Aorta (tissue), 5 donors: ENCODE data around the gene LGALS7B. TPM values are rescaled to one million over a fixed set of nuclear protein-coding genes. Genes with fewer than 3 reads are reported as not detected.
"Not testable (repeated sequence)": the region's sequence is repeated elsewhere in the genome, so short reads cannot be mapped to it uniquely, and the experiment has no call there.

Experiments
- ATAC-seq: fragments of 200-7000 bp; cut with Tn5 transposase; one replicate; pipeline ENCODE4 v1.9.1; 2022; ENCODE audit warnings: moderate library complexity; ENCODE audit not compliant: low FRiP score
- DNase-seq, 2 donors: peaks; one replicate each; pipeline ENCODE4 v3.0.0-alpha.2; 2020
- H3K27ac ChIP-seq, 2 donors: one replicate each; pipeline ENCODE4 v1.5.1; 2013; ENCODE audit warnings: low read length in 2 of 2, mild to moderate bottlenecking in 2 of 2, moderate library complexity in 2 of 2, control low read depth in 1 of 2, inconsistent platforms in 1 of 2, low read depth in 1 of 2
- H3K27me3 ChIP-seq, 2 donors: one replicate each; pipeline ENCODE4 v1.6.1; 2013; ENCODE audit warnings: control low read depth in 1 of 2, low read length in 1 of 2, mild to moderate bottlenecking in 1 of 2, moderate library complexity in 1 of 2; ENCODE audit not compliant: insufficient read depth in 2 of 2, control insufficient read depth in 1 of 2
- H3K36me3 ChIP-seq, 2 donors: one replicate each; pipeline ENCODE4 v1.6.1; 2013; ENCODE audit warnings: control low read depth in 1 of 2, low read length in 1 of 2, mild to moderate bottlenecking in 1 of 2; ENCODE audit not compliant: insufficient read depth in 2 of 2, control insufficient read depth in 1 of 2
- H3K4me1 ChIP-seq, 2 donors: one replicate each; pipeline ENCODE4 v1.6.1; 2013; ENCODE audit warnings: low read length in 2 of 2, control low read depth in 1 of 2, mild to moderate bottlenecking in 1 of 2, moderate library complexity in 1 of 2; ENCODE audit not compliant: insufficient read depth in 2 of 2, control insufficient read depth in 1 of 2
- H3K4me3 ChIP-seq, 2 donors: one replicate each; pipeline ENCODE4 v1.5.1; 2013; ENCODE audit warnings: low read length in 2 of 2, control low read depth in 1 of 2, mild to moderate bottlenecking in 1 of 2
- H3K9me3 ChIP-seq: one replicate; pipeline ENCODE4 v1.6.1; 2013; ENCODE audit warnings: mild to moderate bottlenecking, low read length; ENCODE audit not compliant: control insufficient read depth
- WGBS, 2 donors: extraction: QIAGEN DNeasy Blood & Tissue Kit; methylation state at CpG; one replicate each; pipeline ENCODE4 v1.1.7; 2013; 5-methylcytosine and 5-hydroxymethylcytosine counted together
- intact Hi-C, 2 donors: fragments of 100-400 bp; cut with DNase I; formaldehyde crosslinking; loops; one replicate each; pipeline versions ENCODE4 v1.14.2 to v1.15.0; 2022
- polyA plus RNA-seq, 2 donors: library from polyadenylated mRNA; stranded (reverse); fragments of 200-250 nt; gene quantifications; one replicate each; pipeline ENCODE4 v1.2.3, GENCODE V29; 2013
- total RNA-seq, 2 donors: library from RNA; stranded (reverse); fragmentation: NEBNext Ultra II Directional; extraction: Animal tissue kit (Norgen Biotek cat#: 25700); gene quantifications; one replicate each; pipeline ENCODE4 v1.2.1, GENCODE V29; 2021
- donor health status: healthy with polysubstance abuse.
- donor health status: Bipolar disorder and iron deficiency.
- donor health status: DM: no; HTN: no; CAD: no.
- donor health status: DM: no; HTN: no; CAD: no.
- donor health status: DM: yes; HTN: yes; CAD: no.

LGALS7B gene
- total and polyA plus RNA-seq, 4 donors = not detected

DNA sequence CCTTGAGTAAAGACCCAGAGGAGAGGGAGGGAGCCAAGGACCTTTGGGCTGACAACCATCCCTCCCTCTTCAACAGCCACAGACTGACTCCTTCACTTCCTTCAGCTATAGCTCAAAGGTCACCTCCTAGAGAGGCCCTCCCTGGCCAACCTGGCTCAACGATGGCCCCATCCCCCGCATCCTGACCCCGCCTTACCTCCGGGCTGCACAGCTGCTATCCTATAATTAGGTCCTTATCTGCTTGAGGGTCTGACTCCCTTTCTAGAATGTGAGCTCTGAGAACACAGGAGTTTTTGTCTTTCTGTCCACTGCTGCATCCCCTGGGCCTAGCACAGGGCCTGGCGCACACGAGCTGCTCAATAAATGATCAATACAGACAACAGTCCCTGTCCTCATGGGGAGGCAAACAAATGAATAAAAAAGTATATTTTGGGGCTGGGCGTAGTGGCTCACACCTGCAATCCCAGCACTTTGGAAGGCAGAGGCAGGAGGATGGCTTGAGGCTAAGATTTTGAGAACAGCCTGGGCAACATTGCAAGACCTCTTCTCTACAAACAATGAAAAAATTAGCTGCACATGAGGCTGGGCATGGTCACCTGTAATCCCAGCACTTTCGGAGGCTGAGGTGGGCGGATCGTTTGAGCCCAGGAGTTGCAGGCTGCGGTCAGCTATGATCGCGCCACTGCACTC is 30.4 kb downstream of the LGALS7B start:
- H3K4me3 ChIP-seq = no peak overlapping the region
- intact Hi-C loops = no loop called here
- DNase-seq = no peak

DNA sequence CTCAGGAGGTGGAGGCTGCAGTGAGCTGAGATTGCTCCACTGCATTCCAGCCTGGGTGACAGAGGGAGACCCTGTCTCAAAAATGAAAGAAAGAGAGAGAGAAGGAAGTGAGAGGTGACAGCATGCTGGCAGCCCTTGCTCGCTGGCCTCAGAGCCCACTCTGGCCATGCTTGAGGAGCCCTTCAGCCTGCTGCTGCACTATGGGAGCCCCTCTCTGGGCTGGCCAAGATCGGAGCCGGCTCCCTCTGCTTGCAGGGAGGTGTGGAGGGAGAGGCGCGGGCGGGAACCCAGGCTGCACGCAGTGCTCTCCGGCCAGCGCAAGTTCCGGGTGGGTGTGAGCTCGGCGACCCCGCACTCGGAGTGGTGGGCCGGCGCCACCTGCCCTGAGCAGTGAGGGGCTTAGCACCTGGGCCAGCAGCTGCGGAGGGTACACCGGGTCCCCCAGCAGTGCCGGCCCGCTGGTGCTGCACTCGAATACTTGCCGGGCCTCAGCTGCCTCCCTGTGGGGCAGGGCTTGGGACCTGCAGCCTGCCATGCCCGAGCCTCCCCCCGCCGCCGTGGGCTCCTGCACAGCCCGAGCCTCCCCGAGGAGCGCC is 32.3 kb downstream of the LGALS7B start:
- DNase-seq, H3K27me3 ChIP-seq, H3K4me1 ChIP-seq, intact Hi-C loops, H3K9me3 ChIP-seq, ATAC-seq, H3K4me3 ChIP-seq, H3K36me3 ChIP-seq, H3K27ac ChIP-seq: not testable (repeated sequence)
- WGBS, 2 donors = 98% methylated on average over 23 to 29 of the region's 29 CpGs

More for the DNA sequence above, 30.4 kb downstream of the LGALS7B start:
- peaks cover 0 to 7% of the 10 kb centered on the region in 2 donors for H3K36me3 ChIP-seq
- 87 to 90% methylated on average over 13 of the region's 13 CpGs for WGBS, 2 donors
- no peaks in the 10 kb centered on the region for H3K27me3 ChIP-seq
- no peaks in the 10 kb centered on the region for H3K4me1 ChIP-seq
- H3K9me3 ChIP-seq = no peaks in the 10 kb centered on the region
- no peak overlapping the region for H3K27ac ChIP-seq
- ATAC-seq = no peak

DNA sequence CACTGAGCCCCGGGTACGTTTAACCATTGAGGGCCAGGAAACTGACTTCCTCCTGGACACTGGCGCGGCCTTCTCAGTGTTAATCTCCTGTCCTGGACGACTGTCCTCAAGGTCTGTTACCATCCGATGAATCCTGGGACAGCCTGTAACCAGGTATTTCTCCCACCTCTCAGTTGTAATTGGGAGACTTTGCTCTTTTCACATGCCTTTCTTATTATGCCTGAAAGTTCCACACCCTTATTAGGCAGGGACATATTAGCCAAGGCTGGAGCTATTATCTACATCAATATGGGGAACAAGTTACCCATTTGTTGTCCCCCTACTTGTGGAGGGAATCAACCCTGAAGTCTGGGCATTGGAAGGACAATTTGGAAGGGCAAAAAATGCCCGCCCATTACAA is 36.9 kb downstream of the LGALS7B start:
- WGBS, 2 donors = 82 to 89% methylated on average over 7 of the region's 7 CpGs
- ATAC-seq, H3K27ac ChIP-seq, H3K4me1 ChIP-seq, H3K27me3 ChIP-seq, DNase-seq, H3K4me3 ChIP-seq, intact Hi-C loops, H3K36me3 ChIP-seq, H3K9me3 ChIP-seq: not testable (repeated sequence)

DNA sequence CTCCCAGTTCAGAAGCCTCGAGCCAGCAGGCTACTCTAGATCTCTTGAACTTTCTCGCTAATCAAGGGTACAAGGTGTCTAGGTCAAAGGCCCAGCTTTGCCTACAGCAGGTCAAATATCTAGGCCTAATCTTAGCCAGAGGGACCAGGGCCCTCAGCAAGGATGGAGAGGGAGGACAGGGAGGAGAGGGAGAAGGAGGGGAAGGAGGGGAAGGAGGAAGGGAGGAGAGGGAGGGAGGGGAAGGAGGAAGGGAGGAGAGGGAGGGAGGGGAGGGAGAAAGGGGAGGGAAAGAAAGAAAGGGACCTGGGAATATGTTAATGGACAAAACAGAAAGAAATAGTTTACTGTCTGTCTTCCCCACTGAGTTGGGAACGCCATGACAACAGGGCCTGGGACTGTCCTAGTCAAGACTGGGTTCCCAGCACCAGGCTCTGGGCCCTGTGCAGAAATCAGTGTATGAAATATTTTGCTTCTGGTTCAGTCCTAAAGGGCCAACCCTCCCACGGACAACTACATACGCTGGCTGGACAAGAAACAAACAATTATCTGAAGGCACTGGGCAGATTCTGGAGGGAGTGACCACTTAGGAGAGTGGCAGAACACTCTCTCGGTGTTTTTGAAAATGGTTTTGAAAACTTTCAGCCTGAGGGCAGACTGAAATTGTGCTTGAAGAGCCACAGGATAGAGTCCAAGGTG is 38.0 kb downstream of the LGALS7B start:
- no peaks in the 10 kb centered on the region for H3K9me3 ChIP-seq
- no peak for DNase-seq
- H3K4me1 ChIP-seq = no peaks in the 10 kb centered on the region
- H3K27me3 ChIP-seq = no peaks in the 10 kb centered on the region
- intact Hi-C loops = no loop called here
- H3K27ac ChIP-seq = no peak overlapping the region
- WGBS, 2 donors = 81 to 83% methylated on average over 6 of the region's 6 CpGs
- no peaks in the 10 kb centered on the region for H3K36me3 ChIP-seq
- no peak overlapping the region for H3K4me3 ChIP-seq
- no peak for ATAC-seq

DNA sequence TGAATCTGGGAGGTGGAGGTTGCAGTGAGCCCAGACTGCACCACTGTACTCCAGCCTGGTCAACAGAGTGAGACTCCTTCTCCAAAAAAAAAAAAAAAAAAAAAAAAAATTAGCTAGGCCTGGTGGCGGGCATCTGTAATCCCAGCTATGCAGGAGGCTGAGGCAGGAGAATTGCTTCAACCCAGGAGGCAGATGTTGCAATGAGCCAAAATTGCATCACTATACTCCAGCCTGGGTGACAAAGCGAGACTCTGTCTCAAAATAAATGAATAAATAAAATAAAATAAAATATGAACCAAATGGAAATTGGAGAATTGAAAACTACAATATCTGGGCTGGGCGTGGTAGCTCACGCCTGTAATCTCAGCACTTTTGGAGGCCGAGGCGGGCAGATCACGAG is 40.2 kb downstream of the LGALS7B start:
- ATAC-seq, H3K4me3 ChIP-seq, H3K4me1 ChIP-seq, H3K36me3 ChIP-seq, H3K9me3 ChIP-seq, H3K27ac ChIP-seq, H3K27me3 ChIP-seq, DNase-seq, intact Hi-C loops: not testable (repeated sequence)
- 93 to 95% methylated on average over 7 of the region's 7 CpGs for WGBS, 2 donors

DNA sequence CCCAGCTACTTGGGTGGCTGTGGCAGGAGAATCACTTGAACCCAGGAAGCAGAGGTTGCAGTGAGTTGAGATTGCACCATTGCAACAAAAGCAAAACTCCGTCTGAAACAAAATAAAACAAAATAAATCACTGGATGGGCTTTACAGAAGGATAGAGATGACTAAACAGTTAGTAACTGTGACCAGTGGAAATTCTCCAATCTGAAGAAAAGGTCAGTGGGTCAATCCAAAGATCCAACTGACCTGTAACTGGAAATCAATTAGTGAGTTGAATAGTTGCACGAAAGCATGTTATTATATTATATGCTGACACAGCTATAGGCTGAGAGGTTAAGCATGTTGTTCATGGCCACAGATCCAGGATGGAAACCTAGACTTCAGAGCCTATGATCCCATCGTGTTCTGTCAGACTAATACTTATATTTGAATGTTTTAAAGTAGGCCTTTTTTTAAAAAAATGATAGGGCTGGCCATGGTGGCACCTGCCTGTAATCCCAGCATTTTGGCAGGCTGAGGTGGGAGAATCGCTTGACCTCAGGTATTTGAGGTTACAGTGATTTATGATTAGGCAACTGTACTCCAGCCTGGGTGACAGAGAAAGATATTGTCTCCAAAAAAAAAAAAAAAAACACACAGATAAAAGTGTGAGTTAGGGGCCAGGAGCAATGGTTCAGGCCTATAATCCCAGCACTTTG is 41.2 kb downstream of the LGALS7B start:
- Histone ChIP-seq H3K4me1 (peaks cover 0 to 1% of the 10 kb centered on the region in 2 donors), H3K27ac (no peak overlapping the region), H3K27me3 (no peaks in the 10 kb centered on the region), H3K4me3 (no peak overlapping the region), H3K9me3 (no peaks in the 10 kb centered on the region), H3K36me3 (no peaks in the 10 kb centered on the region)
- ATAC-seq (no peak), DNase-seq (no peak)
- intact Hi-C loops = loop anchor here (5.0 to 10.0 kb wide), 2 partner anchors 98 to 175 kb away; no protein-coding TSS in a partner anchor
- 71 to 72% methylated on average over 4 of the region's 4 CpGs for WGBS, 2 donors

DNA sequence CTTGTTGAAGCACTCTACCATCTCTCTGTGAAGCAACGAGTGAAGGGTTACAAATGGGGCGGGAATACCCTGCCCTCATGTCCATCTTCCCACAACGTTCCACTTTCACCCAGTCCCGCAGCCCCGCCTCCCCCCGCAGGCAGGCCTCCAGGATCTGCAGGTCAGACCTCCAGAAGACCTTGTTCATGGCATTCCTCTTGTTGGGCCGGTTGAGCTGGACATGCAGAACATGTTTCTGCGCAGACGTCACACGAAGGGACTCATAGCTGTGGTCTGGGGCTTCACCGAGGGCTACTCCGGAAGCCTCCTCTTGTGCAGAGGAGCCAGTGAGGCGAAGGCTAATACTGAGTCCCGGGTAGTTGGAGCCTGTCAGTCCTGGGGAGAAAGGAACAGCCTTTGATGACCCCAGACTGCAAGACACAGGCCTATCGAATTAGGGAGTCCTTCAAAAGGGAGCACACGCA is 42.2 kb downstream of the LGALS7B start:
- H3K27ac ChIP-seq = peak overlapping the region in 1 of 2 donors; percentile 78
- ATAC-seq (peak; percentile 64), DNase-seq (peak; percentile 81 to 88)
- H3K9me3 ChIP-seq = no peaks in the 10 kb centered on the region
- intact Hi-C loops = loop anchor here (5.0 to 10.0 kb wide), 2 partner anchors 99 to 176 kb away; no protein-coding TSS in a partner anchor
- H3K36me3 ChIP-seq = no peaks in the 10 kb centered on the region
- H3K4me3 ChIP-seq = peak overlapping the region; percentile 42 to 43
- WGBS, 2 donors = 2 to 5% methylated on average over 16 of the region's 16 CpGs
- no peaks in the 10 kb centered on the region for H3K27me3 ChIP-seq
- peaks cover 0 to 2% of the 10 kb centered on the region in 2 donors for H3K4me1 ChIP-seq

DNA sequence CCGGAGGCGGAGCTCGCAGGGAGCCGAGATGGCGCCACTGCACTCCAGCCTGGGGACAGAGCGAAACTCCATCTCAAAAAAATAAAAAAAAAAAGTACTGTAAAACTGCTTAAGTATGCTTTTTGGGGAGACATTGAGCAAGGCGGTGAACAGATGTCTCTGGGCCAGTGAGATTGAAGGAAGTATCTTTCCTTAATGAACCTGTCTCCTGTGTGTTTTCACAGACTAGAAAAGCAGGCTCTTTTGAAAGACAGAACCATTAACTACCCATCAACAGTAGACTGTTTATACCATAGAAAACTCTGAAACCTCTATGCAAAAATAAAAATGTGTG is 44.1 kb downstream of the LGALS7B start:
- H3K4me3 ChIP-seq = no peak overlapping the region
- intact Hi-C loops = loop anchor here (5.0 to 10.0 kb wide), 2 partner anchors 101 to 178 kb away; no protein-coding TSS in a partner anchor
- WGBS, 2 donors = 92 to 96% methylated on average over 7 of the region's 7 CpGs
- DNase-seq (no peak), ATAC-seq (no peak)
- no peak overlapping the region for H3K27ac ChIP-seq
- H3K27me3 ChIP-seq = no peaks in the 10 kb centered on the region
- H3K36me3 ChIP-seq = peaks cover 9 to 14% of the 10 kb centered on the region in 2 donors
- peaks cover 0 to 2% of the 10 kb centered on the region in 2 donors for H3K4me1 ChIP-seq
- H3K9me3 ChIP-seq = no peaks in the 10 kb centered on the region
